Upper lobe of left lung (tissue), 6 donors: ENCODE data around the gene MMRN1. TPM values are rescaled to one million over a fixed set of nuclear protein-coding genes. Genes with fewer than 3 reads are reported as not detected.

ENCODE experiments used
- ATAC-seq, 2 donors: fragments of 200-7000 bp; cut with Tn5 transposase; one replicate each; pipeline ENCODE4 v1.9.1; 2022; ENCODE audit warnings: mild to moderate bottlenecking in 2 of 2, moderate library complexity in 2 of 2; ENCODE audit not compliant: low FRiP score in 2 of 2
- DNase-seq, 2 donors: peaks; one replicate each; pipeline ENCODE4 v3.0.0-alpha.2; 2019 to 2020
- H3K27ac ChIP-seq, 4 donors: fragments of 200-600 bp; sonication (generic); one replicate each; pipeline ENCODE4 v1.5.1; 2016 to 2019
- H3K27me3 ChIP-seq, 4 donors: fragments of 200-600 bp; sonication (generic); one replicate each; pipeline ENCODE4 v1.5.1; 2017 to 2019
- H3K36me3 ChIP-seq, 4 donors: fragments of 200-600 bp; sonication (generic); one replicate each; pipeline ENCODE4 v1.5.1; 2016 to 2019
- H3K4me1 ChIP-seq, 4 donors: fragments of 200-600 bp; sonication (generic); one replicate each; pipeline ENCODE4 v1.5.1; 2018 to 2019
- H3K4me3 ChIP-seq, 4 donors: fragments of 200-600 bp; sonication (generic); one replicate each; pipeline ENCODE4 v1.5.1; 2017 to 2019; ENCODE audit warnings: mild to moderate bottlenecking in 2 of 4, moderate library complexity in 1 of 4
- H3K9me3 ChIP-seq, 4 donors: fragments of 200-600 bp; sonication (generic); one replicate each; pipeline ENCODE4 v1.5.1; 2018 to 2019
- EP300 ChIP-seq, 4 donors: sonication (generic); formaldehyde crosslinking; IDR thresholded peaks; one replicate each; pipeline ENCODE4 v1.5.1; 2017; ENCODE audit warnings: antibody characterized with exemption in 4 of 4, control low read depth in 2 of 4
- POLR2A ChIP-seq, 4 donors: fragments of 450-650 bp; IDR thresholded peaks; one replicate each; pipeline ENCODE4 v1.5.1; 2016 to 2017; ENCODE audit warnings: antibody characterized with exemption in 4 of 4, mild to moderate bottlenecking in 2 of 4
- POLR2AphosphoS5 ChIP-seq, 2 donors: sonication (generic); formaldehyde crosslinking; IDR thresholded peaks; one replicate each; pipeline ENCODE4 v1.5.1; 2017; ENCODE audit warnings: antibody characterized with exemption in 2 of 2
- WGBS, 2 donors: methylation state at CpG; one replicate each; pipeline ENCODE4 v1.1.5; 2017 to 2018; 5-methylcytosine and 5-hydroxymethylcytosine counted together
- total RNA-seq, 6 donors: library from RNA; depleted of rRNA in 4 of 6; stranded (reverse); fragments of >200 nt in 4 of 6; gene quantifications; one replicate each; pipeline versions ENCODE4 v1.1.0 to v1.2.1, GENCODE V29; 2016 to 2021
- TF ChIP-seq, protein P1 (sequence below), 6 experiments: fragments of 450-650 bp in 4 of 6; fragments of 200-600 bp in 2 of 6; sonication (generic) in 2 of 6; IDR thresholded peaks; one replicate each; pipeline ENCODE4 v1.5.1; 2016 to 2019; ENCODE audit warnings: antibody characterized with exemption in 6 of 6
- donor health status: DM: no; HTN: no; CAD: no; lungs with moderate emphysema.
- donor health status: DM: no; HTN: yes; CAD: no; lungs with severe emphysema.

Gene MMRN1
- 10 to 100 TPM in 5 of 6 donors, 1 to 10 TPM in 1; 2.1 to 43.3 (median 18.7) TPM for total RNA-seq

DNA sequence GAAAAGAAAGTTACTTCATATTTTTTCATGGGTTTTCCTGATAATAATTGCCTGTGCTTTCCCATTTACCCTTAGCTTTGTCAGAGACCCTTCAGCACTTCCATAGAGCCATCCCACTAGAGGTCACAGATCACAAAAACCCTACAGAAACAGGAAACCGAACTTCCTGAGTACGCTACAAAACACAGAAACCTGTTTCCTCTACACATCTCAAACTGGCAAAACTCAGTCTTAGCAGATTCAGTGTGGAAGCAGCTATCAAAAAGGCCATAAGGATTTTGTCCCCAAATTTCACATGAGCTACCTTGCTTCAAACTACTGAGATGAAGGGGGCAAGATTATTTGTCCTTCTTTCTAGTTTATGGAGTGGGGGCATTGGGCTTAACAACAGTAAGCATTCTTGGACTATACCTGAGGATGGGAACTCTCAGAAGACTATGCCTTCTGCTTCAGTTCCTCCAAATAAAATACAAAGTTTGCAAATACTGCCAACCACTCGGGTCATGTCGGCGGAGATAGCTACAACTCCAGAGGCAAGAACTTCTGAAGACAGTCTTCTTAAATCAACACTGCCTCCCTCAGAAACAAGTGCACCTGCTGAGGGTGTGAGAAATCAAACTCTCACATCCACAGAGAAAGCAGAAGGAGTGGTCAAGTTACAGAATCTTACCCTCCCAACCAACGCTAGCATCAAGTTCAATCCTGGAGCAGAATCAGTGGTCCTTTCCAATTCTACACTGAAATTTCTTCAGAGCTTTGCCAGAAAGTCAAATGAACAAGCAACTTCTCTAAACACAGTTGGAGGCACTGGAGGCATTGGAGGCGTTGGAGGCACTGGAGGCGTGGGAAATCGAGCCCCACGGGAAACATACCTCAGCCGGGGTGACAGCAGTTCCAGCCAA is at the start of gene MMRN1:
Gene MMRN1, plus strand, starts transcription at position 206 of the 902 bp plus-strand sequence. Its CDS starts 118 bp downstream, at position 324.
- Histone ChIP-seq H3K27ac (peak within 1 kb of the TSS in 1 of 4 donors; percentile 30), H3K4me3 (peak within 1 kb of the TSS in 1 of 4 donors; percentile 7), H3K36me3 (no peaks in the 10 kb centered on the region), H3K27me3 (no peaks in the 10 kb centered on the region), H3K4me1 (peaks cover 0 to 2% (median 0%) of the 10 kb centered on the region in 4 donors), H3K9me3 (no peaks in the 10 kb centered on the region)
- TF ChIP-seq, protein P1, sequence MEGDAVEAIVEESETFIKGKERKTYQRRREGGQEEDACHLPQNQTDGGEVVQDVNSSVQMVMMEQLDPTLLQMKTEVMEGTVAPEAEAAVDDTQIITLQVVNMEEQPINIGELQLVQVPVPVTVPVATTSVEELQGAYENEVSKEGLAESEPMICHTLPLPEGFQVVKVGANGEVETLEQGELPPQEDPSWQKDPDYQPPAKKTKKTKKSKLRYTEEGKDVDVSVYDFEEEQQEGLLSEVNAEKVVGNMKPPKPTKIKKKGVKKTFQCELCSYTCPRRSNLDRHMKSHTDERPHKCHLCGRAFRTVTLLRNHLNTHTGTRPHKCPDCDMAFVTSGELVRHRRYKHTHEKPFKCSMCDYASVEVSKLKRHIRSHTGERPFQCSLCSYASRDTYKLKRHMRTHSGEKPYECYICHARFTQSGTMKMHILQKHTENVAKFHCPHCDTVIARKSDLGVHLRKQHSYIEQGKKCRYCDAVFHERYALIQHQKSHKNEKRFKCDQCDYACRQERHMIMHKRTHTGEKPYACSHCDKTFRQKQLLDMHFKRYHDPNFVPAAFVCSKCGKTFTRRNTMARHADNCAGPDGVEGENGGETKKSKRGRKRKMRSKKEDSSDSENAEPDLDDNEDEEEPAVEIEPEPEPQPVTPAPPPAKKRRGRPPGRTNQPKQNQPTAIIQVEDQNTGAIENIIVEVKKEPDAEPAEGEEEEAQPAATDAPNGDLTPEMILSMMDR (IDR thresholded peaks at IDR 0.05) = no peak
- TF ChIP-seq POLR2A (IDR thresholded peaks at IDR 0.05) (no peak), POLR2AphosphoS5 (IDR thresholded peaks at IDR 0.05) (no peak), EP300 (IDR thresholded peaks at IDR 0.05) (no peak)
- WGBS, 2 donors = 52 to 61% methylated on average over 11 of the region's 11 CpGs
- DNase-seq = no peak
- ATAC-seq = no peak

DNA sequence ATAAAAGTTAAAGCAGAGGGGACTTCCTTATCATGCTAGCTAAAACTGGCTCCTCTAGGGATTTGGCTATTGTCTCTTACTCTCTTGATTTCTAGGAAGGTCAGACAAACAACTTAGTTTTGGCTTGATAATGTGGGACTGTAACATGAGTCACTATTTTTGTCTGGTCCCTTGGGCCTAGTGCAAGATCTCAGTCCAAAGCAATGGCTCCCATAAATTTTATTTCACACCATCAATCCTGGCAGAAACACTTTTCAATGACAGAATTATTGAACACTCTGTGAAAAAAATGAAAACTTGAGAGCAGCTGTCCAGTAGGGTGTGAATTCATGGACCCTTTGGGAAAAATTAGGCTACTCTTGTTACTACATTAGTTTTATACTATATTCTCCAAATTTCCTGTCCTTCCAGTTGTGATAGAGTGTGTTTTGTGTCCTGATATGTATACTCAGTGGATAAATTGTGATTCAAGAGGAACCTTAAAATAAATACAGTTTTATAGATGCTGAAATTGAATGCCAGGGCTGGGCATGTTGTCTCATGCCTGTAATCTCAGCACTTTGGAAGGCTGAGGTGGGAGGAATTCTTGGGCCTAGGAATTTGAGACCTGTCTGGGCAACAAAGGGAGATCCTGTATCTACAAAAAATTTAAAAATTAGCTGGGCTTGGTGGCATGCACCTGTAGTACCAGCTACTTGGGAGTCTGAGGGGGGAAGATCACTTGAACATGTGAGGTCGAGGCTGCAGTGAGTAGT is 46.9 kb upstream of the MMRN1 start:
- 78 to 92% methylated on average over 1 of the region's 1 CpG for WGBS, 2 donors
- no peak for DNase-seq
- ATAC-seq = no peak

DNA sequence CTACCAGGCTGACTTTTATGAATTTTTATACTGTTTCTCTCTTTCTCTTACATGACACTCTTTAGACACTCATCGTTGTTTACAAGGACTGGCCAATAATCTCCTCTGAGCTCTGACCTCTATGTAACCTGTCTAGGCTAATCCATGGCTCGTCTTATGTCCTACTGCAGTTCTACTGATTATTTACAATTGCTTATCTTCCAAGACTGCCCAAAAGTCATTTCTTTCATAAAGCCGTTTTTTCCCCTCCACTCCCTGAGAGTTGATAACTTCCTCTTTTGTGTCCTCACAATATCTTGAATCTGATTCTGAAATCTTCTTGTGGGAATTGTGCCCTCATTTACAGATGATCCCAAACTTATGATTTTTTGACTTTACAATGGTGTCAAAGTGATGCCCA is 39.4 kb upstream of the MMRN1 start:
- no peaks in the 10 kb centered on the region for H3K27me3 ChIP-seq
- H3K9me3 ChIP-seq = no peaks in the 10 kb centered on the region
- no peaks in the 10 kb centered on the region for H3K36me3 ChIP-seq
- H3K27ac ChIP-seq = no peak overlapping the region
- 52 to 55% methylated on average over 3 of the region's 3 CpGs for WGBS, 2 donors
- TF ChIP-seq EP300 (IDR thresholded peaks at IDR 0.05) (no peak), POLR2A (IDR thresholded peaks at IDR 0.05) (no peak), POLR2AphosphoS5 (IDR thresholded peaks at IDR 0.05) (no peak)
- TF ChIP-seq, protein P1 (IDR thresholded peaks at IDR 0.05) = no peak
- no peak overlapping the region for H3K4me3 ChIP-seq
- no peak for DNase-seq
- ATAC-seq = no peak
- no peaks in the 10 kb centered on the region for H3K4me1 ChIP-seq

More for the DNA sequence above, 46.9 kb upstream of the MMRN1 start:
- Histone ChIP-seq H3K27me3 (no peaks in the 10 kb centered on the region), H3K4me1 (no peaks in the 10 kb centered on the region), H3K4me3 (no peak overlapping the region), H3K27ac (no peak overlapping the region), H3K36me3 (no peaks in the 10 kb centered on the region), H3K9me3 (no peaks in the 10 kb centered on the region)
- TF ChIP-seq POLR2A (IDR thresholded peaks at IDR 0.05) (no peak), EP300 (IDR thresholded peaks at IDR 0.05) (no peak), POLR2AphosphoS5 (IDR thresholded peaks at IDR 0.05) (no peak)
- TF ChIP-seq, protein P1 (IDR thresholded peaks at IDR 0.05) = no peak

GRCh38 chr4:89860971-89861370 is 33.7 kb upstream of the MMRN1 start:
- Histone ChIP-seq H3K4me1 (no peaks in the 10 kb centered on the region), H3K4me3 (no peak overlapping the region), H3K9me3 (no peaks in the 10 kb centered on the region), H3K36me3 (no peaks in the 10 kb centered on the region), H3K27ac (no peak overlapping the region), H3K27me3 (no peaks in the 10 kb centered on the region)
- no peak for DNase-seq
- 92% methylated on average over 5 of the region's 5 CpGs for WGBS, 2 donors
- ATAC-seq = no peak
- TF ChIP-seq POLR2AphosphoS5 (IDR thresholded peaks at IDR 0.05) (no peak), POLR2A (IDR thresholded peaks at IDR 0.05) (no peak), EP300 (IDR thresholded peaks at IDR 0.05) (no peak)
- TF ChIP-seq, protein P1 (IDR thresholded peaks at IDR 0.05) = no peak
